HL-60/S4 treated with phorbol 12-myristate 13-acetate at 8.2 ng/mL for 4 days and 3 days (cell line): ENCODE results near the gene PDE2A.

Source experiments
- in situ Hi-C: fragments of 300-500 bp; cut with MboI; formaldehyde crosslinking; loops from 2 replicates; pipeline ENCODE4 v1.15.0; 2022; ENCODE audit warnings: low sequenced_read_pairs

Gene PDE2A

DNA sequence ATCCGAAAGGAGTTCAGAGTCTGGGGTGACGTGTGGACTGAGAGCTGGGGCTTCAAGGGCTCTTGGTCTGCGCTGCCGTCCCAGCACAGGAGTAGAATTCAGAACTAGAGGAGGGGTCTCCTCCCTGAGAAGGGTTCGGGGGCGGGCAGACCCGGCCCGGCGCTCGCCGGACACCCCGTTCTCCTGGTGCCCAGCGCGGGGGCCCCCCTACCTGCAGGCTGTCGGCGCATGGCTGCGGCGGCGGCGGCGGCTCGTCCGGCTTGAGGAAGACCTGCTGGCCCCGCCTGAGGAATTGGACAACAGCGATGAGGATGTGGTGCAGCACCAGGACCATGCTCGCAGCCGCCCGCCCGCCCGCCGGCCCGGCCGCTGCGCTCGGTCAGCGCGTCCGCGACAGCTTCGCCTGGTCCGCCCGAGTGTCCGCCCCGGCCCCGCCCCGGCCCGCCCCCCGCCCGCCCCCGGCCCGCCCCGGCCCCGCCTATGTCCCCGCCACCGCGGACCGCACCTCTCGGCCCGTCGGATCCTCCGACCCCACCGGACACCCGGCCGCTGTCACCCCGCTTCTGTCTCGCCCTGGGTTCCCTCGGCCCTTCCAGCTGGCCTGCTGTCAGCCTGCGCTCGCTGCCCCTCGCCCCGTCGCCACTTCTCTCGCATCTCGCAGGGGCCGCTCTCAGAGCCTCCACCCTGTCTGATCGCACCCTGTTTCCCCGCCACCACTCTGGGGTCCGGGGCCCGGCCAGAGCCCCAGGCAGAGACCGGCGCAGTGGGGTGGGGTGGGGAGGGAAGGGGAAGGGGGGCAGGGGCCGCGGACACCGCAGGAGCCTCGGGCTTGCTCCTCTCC, 32.0 kb downstream of the PDE2A start:
- in situ Hi-C loops, result no loop called here

DNA sequence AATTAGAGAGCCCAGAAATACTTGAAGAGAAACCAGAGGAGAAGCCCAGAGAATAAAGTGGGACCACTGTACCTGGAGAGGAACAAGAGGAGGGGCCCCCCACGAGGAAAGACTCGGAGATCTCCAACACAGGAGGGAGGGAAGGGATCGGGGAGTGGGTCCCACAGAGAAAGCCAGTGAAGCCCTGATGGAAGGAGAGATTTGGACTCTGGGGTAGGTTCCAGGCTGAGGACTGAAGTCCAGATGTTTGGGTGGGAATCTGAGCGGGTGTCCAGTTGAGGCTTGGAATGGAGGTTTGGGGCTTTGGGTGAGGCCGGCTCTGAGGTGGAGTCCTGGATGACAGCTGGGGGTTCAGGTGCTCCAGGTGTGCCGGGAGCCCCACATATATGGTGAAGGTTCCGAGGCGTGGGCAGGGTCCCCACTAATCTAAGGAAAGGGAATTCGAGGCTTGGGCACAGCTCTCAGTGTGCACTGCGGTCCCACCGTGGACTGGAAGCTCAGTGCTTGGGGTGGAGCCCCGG, 32.6 kb downstream of the PDE2A start:
- in situ Hi-C loops, result no loop called here

DNA sequence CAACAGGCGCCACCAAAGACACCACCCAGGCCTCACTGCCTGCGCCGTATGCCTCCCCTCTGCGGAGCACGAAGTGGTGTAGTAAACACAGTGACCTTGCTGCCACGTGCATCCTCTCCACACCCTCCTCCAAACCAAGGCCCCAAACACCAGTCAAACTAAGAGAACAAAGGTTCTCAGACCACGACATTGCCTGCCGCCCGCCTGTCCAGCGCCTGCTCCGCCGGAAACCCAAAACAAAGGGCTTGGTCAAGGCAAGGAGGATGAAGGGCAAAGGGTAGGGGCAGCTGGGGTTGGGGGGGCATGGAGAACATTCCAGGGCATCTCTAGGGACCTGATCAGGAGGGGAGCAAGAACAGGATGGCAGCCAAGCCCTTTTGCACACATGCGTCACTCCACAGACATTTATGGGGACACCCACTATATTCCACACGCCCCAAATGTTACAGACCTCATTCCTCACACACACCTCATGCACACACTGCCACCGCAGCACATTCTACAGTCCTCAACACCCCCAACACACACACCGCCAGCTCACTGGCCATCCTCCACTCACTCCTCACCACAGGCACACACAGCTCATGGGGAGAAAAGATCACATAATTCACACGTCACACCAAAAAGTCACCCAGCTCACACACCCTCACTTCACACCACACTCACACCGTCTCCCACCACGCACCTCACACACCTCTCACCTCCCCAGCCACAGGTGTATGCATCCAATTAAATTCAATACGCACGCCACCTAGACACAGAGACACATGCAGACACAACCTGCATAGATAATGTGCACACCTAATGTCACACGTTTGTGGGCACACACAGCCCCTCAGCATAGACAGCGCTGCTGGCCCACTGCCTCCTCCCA, 34.5 kb downstream of the PDE2A start:
- in situ Hi-C loops, result no loop called here

DNA sequence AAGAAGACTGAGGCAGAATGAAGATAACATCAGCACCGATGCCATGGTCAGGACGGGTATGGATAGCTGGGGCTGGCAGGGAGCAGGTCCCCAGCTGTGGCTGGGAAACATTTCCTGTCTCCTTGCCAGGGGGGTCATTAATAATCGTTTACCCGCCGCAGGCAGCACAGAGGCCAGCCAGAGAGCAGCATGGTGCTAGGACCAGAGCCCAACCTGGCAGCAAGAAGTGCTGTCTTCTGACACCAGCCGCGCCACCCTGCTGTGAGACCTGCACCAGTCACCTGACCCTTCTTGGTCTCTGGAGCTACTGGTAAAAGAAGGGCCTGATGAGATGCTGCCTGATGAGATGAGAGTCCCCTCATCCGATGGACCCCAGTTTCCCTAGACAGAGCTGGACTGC, 36.3 kb downstream of the PDE2A start:
- in situ Hi-C loops, result no loop called here

DNA sequence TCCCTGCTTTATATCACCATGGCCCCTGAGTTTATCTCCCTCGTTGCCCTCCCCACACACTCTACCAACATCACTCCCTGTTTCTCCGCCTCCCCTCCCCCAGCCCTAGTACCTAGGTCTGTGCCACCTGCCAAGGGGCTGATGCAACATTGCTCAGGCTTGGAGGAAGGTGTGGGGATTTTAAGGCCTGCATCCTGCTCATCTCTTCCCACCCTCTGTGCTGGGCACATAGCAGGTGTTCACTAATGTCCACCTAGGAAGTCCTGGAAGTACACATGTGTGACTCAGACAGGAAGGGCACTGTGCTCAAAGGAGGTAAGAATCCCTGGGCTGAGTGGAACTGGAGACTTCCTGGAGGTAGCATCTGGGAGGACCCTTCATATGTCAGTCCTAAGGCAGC, 37.0 kb downstream of the PDE2A start:
- in situ Hi-C loops, result no loop called here

DNA sequence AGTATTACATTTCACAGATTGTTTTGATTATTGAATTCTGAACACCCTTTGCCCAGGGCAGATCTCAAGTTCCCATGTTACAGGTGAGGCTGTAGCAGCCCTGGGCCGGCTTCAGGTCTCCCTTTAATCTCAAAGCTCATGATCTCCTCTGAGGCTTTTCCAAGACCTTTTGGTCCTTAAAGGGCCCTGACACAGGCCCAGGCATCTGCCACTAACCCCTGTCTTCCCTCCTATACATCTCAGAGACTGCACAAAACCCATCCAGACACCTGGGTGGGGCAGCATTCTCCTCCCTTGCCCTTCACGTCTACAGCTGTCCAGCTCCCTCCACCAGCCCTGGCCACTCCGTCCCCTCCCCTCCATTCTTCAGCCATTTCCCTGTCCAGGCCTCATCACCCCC, 37.8 kb downstream of the PDE2A start:
- in situ Hi-C loops, result no loop called here

DNA sequence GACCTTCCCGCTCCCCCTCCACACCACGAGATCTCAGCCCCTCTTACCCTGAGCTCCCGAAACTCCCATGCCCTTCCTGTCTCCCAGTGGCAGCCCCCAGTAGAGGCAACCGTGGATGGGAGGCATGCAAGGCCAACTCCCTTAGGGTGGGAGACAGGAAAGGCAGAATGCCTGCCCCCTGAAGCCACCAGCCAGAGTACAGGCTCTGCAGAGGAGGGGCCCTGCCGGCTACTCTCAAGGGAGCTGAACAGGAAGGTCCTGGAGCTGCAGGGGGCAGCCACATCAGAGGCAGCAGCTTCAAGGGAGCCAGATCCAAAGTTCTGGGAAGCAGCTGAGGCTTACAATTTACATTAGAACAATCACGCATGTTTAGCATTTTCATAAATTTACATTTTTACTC, 38.3 kb downstream of the PDE2A start:
- in situ Hi-C loops, result no loop called here

DNA sequence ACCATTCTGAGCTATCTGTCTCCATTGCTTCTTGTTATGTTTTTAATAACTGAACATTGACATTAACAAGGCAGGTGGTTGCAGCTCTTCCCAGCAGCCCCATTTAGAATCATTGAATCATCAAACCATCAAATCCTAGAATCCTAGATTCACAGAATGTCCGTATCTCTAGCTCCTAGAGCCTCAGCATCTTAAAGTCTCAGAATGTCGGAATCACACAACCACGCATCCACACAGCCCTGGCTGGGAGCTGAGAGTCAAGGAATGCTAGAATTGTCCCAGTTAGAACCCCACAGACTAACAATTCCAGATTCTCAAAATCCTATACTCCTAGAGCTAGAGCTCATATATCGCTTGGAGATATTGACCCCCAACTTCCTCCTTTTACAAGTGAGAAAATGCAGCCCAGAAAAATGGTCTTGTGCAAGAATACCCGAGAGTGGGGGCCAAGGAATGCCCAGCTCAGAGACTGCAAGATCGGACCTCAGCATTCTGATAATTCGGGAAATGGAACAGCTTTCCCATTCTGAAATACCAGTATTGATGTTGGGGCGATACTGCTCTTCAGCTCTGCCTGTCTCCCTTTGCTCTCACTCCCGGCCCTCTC, 38.8 kb downstream of the PDE2A start:
- in situ Hi-C loops, result no loop called here

DNA sequence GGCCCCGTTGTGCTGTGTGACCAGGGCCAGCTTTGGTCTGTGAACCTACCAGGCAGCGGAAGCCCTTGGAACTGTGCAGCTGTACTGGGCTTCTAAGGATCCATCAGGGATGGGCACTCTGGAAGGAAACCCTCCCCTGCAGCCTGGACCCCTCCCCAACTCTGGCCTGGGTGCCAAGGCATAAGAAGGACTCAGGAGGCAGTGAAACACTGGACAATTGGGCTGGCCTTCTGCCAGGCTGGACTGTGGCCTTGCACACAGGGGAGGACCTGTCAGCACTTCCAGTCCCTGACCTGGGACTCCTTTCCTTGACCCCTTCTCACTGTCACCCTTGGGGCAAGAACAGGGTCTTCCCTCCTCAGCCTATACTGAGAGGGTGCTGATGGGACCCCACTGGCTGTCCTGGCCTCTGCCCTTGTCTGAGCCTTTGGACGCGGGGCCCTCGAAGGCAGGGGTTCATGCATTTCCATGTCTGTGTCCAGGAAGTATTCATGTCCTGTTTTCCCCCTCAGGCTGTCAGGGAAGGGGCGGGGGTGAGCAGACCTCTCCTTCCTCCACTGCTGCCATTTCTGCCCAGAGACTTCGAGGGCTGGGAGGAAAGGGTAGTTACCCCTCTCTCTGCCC, 39.6 kb downstream of the PDE2A start:
- in situ Hi-C loops, result no loop called here

DNA sequence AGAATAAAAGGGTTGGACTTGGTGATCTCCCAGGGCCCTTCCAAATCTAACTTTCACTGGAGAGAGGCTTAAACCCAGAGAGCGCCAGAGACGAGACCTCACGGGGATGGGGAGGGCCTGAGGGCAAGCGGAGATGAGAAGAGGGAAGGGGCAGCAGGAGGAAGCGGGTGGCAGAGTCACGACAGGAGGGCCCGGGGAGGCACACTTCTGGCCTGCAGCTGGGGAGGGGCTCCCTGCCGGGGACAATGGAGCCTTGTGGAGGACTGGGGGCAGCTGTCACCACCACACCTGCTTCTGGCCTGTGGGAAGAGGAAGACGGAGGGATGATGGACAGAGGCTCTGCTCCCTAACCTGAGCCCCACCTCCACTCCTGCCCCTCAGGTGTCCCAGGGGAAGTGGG, 40.2 kb downstream of the PDE2A start:
- in situ Hi-C loops, result no loop called here

DNA sequence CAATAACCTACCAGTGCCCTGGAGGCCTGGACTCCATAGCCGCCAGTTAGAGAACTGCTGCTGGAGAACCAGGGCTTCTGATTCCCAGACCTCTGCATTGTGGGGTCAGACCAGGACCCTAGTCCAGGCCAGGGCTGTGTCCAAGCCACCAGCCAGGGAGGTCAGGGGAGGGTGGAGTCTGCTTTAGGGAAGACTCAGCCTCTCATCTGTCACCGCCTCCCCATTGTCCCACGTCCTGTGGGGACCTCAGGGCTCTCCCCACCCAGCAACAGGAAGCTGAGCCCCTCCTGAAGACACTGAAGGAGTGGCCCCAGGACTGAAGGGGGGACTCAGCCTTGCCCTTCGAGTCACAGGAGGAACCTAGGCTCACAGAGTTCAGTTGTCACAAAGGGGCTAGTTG, 41.2 kb downstream of the PDE2A start:
- in situ Hi-C loops, result no loop called here

DNA sequence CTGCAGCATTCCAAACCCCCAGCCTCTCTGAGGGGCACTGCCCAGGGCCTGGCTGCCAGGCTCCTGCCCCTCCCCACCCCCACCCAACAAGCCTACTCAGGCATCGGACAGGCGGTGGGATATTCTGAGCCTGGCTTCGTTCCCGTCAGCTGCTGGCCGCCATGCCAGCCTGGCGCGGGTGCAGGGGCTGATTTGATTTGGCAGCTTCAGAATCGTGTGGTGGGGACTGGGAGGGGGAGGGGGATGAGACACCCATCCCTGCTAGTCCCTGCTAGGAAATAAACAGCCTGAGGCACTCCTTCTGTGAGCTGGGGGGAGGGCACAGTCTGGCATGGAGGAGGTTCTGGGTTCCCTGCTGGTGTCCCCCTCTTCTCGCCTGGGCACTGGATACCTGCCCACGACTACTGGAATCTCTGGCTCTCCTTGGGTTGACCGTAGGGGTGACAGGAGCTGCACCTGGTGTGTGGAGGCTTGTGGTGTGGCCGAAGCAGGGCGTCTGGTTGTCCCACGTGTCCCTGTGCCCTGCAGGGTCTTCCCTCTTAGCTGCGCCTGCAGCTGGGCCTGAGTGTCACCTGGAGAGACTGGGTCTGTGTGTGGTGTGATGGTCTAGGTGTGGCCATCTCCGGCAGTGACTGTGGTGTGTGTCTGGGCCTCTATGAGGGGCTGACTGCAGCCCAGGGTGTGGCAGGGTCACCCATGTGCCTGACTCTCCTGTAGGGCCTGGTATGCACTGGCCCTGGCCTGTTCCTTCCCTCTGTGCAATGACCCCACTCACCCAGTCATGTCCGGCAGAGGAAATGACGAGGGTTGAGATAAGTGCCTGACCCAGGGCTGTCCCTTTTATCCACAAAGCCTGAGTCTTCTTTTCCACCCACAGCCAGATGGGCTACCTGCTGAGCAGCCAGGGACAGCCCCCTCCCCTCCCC, 42.2 kb downstream of the PDE2A start:
- in situ Hi-C loops, result no loop called here

DNA sequence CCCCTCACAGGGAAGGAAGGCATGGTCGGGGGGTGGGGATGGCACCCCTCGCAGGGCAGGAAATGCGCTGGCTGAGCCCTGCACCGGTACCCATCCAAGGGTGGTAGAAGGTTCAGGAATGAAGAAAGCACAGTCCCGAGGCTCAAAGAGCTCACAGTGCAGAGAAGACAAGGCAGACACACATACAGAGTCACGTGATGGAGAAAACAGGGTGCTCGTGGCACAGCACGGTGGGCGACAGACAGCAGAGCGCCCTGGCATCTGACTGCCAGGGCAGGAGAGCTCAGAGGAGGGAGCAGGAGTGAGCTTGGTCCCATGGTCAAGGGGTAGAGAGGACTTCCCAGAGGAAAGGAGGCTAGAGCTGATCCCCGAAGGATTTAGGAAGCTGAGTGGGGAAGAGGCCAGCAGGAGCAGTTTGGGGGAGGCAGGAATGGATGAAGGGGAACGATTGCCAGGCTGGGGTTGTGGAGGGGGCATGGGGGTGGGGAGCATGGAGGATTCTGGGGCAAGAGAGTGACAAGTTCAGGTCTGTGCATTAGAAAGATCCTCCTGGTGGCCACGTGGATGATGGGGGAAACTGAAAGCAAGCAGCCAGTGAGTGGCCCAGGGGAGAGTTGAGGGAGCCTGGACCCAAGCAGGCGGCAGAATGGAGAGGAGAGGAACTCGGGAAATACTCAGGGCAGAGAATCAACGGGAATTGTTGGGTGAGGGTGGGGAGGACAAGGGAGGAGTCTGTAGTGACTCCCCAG, 43.9 kb downstream of the PDE2A start:
- in situ Hi-C loops, result no loop called here

DNA sequence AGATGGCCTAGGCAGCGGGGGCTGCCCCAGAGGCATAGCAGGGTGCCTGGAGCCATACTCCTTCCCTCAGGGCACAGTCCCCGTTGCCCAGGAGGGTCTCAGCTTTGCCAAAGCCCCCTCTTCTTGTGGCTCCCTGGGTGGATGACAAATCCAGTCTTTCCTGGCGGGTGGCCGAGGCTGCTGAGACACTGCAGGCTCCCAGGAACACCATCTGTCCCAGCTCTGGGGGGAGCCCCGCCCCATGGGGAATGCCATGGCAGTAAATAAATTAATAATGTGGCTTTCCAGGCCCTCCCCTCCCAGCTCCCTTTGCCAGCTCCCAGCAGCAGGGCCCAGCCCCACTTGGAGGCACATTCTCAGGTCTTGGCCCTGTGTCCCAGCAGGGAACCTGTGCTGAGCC, 45.0 kb downstream of the PDE2A start:
- in situ Hi-C loops, result no loop called here

DNA sequence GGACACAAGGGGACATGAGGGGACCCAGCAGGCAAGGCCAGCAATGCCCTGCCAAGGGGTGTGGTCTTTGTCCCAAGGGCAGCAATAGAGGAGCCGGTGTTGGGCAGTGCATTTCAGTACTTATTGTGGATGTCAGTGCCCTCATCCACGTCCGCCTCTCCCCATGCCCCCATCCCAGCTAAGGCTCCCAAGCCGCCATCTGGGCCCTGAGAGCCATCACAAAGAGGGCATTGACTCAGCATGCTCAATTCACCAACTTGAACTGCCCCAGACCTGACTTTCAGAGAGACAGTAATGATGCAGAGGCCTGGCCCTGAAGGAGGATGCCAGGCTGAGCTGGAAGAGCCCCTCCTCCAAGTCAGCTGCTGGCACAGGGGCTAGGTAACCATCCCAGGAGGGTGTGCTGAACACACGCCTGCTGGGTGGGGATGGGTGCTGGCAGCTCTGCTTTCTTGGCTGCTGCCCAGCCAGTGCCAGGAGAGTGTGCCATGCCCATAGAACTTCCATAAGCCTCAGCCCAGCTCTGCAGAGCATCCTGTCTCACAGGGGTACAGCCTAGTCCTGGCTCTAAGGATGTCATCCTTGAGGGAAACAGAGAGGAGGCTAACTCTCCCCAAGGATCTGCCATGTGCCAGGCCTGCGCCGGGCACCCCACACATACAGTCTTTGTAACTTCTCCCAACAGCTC, 46.5 kb downstream of the PDE2A start:
- in situ Hi-C loops, result no loop called here

DNA sequence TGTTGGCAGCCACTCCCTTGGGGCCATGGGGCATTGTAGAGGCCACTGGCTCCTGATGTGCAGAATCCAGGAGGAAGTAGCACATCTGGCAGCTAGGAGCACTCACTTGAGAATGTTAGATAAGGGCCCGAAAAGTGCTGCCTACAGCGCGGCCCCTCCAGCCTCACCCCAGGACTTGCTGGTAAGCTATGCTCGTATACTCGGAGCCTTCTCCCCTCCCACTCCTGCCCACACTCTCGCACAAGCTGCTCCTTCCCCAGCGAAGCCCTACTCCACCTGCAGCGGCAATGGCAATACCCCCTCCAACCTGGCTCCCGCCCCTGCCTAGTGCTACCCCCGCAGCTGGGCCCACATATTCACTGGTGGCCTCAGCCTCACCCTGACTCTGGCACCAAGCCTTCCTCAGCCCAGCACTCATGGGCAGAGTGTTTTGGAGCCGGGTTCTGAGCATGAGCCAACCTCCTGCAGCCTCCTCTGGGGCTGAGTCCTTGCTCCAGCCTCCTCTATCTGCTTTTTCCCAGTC, 47.7 kb downstream of the PDE2A start:
- in situ Hi-C loops, result no loop called here

DNA sequence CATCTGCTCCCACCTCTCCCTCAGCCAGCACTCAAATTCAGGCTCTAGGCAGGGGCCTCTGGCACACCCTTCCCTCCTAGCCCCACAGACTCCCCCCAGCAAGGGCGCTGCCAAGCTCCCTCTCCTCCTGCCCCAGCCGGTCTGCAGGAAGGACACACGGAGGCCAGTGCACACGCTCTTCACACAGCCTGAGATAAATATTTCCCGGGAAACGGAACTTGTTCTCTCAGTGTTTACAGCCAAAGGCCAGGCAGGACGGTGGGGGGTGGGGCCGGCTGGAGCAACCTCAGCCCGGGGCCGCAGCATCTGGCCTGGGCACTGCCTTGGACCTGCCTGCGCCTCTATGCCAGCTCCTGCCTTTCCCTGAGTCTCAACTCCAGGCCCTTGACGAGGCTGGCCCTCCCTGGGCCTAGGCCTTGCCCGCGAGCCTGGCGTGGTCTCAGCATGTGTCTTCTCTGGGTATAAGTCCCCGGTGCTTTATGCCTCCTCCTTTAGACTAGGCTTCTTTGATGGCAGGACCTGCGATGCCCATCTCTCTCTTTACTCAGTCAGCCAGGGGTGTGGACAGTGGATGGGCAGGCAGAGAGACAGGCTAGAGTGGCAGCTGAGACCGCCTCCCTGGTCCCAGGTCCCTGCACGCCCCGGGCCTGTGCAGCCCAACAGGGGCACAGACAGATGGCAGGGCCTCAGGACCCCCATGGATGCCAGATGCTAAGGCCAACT, 48.4 kb downstream of the PDE2A start:
- in situ Hi-C loops, result no loop called here
